HepG2 (cell line): ENCODE results near the gene SERINC4. TPM values are rescaled to one million over a fixed set of nuclear protein-coding genes. Genes with fewer than 3 reads are reported as not detected.

Source experiments
- AHR ChIP-seq: IDR thresholded peaks from 2 replicates; pipeline ENCODE4 v1.6.1; 2018; ENCODE audit warnings: missing genetic modification reagents, missing compliant biosample characterization
- DMAP1 ChIP-seq: IDR thresholded peaks from 2 replicates; pipeline ENCODE4 v1.6.1; 2016
- FOXA1 ChIP-seq, 2 experiments: fragments of 450-650 bp in 1 of 2; sonication (generic) in 1 of 2; formaldehyde crosslinking in 1 of 2; IDR thresholded peaks; 2 replicates each; pipeline versions ENCODE4 v1.4.0 to v1.6.1; 2016 to 2020; ENCODE audit warnings: missing genetic modification reagents in 1 of 2
- HNRNPH1 ChIP-seq: fragments of 200-400 bp; formaldehyde crosslinking; optimal IDR thresholded peaks from 2 replicates; pipeline ENCODE3; 2017; ENCODE audit warnings: mild to moderate bottlenecking, low read depth, low read length
- JARID2 ChIP-seq: sonication (generic); formaldehyde crosslinking; IDR thresholded peaks from 2 replicates; pipeline ENCODE4 v1.8.1; 2023; ENCODE audit warnings: missing genetic modification reagents, inconsistent platforms; ENCODE audit not compliant: insufficient replicate concordance
- MTA1 ChIP-seq: sonication (generic); formaldehyde crosslinking; IDR thresholded peaks from 2 replicates; pipeline ENCODE4 v1.4.0; 2020; ENCODE audit warnings: missing genetic modification reagents, mild to moderate bottlenecking, borderline replicate concordance
- MYPOP ChIP-seq: sonication (generic); formaldehyde crosslinking; IDR thresholded peaks from 2 replicates; pipeline ENCODE4 v1.8.1; 2023; ENCODE audit warnings: mild to moderate bottlenecking, moderate library complexity, missing genetic modification reagents
- TBL1XR1 ChIP-seq: fragments of 150-350 bp; IDR thresholded peaks from 2 replicates; pipeline ENCODE4 v1.6.1; 2014; ENCODE audit warnings: borderline replicate concordance, low read length; ENCODE audit not compliant: partially characterized antibody
- ZBED4 ChIP-seq: sonication (generic); formaldehyde crosslinking; IDR thresholded peaks from 2 replicates; pipeline ENCODE4 v1.4.0; 2020; ENCODE audit warnings: missing genetic modification reagents, borderline replicate concordance
- ZNF530 ChIP-seq: sonication (generic); formaldehyde crosslinking; IDR thresholded peaks from 2 replicates; pipeline ENCODE4 v1.5.0; 2020; ENCODE audit warnings: low read depth, mild to moderate bottlenecking, missing genetic modification reagents
- ZNF550 ChIP-seq: sonication (generic); formaldehyde crosslinking; IDR thresholded peaks from 2 replicates; pipeline ENCODE4 v1.4.0; 2020; ENCODE audit warnings: mild to moderate bottlenecking, missing genetic modification reagents, borderline replicate concordance
- polyA plus RNA-seq, 8 experiments: library from polyadenylated mRNA; depleted of rRNA in 3 of 8; stranded (reverse) in 7 of 8; unstranded in 1 of 8; fragments of >200 nt; fragmentation: Illumina TruSeq in 4 of 8; extraction: Trizol in 4 of 8; gene quantifications; 2 replicates each; pipeline versions ENCODE4 v1.2.1 to v1.2.3, GENCODE V29; 2011 to 2016; ENCODE audit warnings: low read depth in 4 of 8, missing spikeins in 1 of 8, mixed read lengths in 1 of 8; ENCODE audit not compliant: insufficient read depth in 1 of 8
- total RNA-seq, 5 experiments: library from RNA; depleted of rRNA; stranded (reverse); fragments of >200 nt; fragmentation: Illumina TruSeq; extraction: Trizol; gene quantifications; 2 replicates each; pipeline ENCODE4 v1.2.3, GENCODE V29; 2016; ENCODE audit warnings: low read depth in 1 of 5
- TF ChIP-seq, protein P1 (sequence below): sonication (generic); formaldehyde crosslinking; IDR thresholded peaks from 2 replicates; pipeline ENCODE4 v1.8.1; 2023; ENCODE audit warnings: mild to moderate bottlenecking, inconsistent platforms, moderate library complexity, missing genetic modification reagents, borderline replicate concordance
- TF ChIP-seq, protein P2 (sequence below): IDR thresholded peaks from 2 replicates; pipeline ENCODE4 v1.6.1; 2012; ENCODE audit warnings: low read depth, low read length, improper control_type of control experiment
- TF ChIP-seq, protein P3 (sequence below): sonication (generic); formaldehyde crosslinking; IDR thresholded peaks from 2 replicates; pipeline ENCODE4 v1.4.0; 2020; ENCODE audit warnings: low read depth, missing genetic modification reagents

SERINC4 gene
- total and polyA plus RNA-seq, 2 of the 13 experiments (the other 11 are each of a cell fraction or from before 2014, with no cell fraction given): not detected

DNA sequence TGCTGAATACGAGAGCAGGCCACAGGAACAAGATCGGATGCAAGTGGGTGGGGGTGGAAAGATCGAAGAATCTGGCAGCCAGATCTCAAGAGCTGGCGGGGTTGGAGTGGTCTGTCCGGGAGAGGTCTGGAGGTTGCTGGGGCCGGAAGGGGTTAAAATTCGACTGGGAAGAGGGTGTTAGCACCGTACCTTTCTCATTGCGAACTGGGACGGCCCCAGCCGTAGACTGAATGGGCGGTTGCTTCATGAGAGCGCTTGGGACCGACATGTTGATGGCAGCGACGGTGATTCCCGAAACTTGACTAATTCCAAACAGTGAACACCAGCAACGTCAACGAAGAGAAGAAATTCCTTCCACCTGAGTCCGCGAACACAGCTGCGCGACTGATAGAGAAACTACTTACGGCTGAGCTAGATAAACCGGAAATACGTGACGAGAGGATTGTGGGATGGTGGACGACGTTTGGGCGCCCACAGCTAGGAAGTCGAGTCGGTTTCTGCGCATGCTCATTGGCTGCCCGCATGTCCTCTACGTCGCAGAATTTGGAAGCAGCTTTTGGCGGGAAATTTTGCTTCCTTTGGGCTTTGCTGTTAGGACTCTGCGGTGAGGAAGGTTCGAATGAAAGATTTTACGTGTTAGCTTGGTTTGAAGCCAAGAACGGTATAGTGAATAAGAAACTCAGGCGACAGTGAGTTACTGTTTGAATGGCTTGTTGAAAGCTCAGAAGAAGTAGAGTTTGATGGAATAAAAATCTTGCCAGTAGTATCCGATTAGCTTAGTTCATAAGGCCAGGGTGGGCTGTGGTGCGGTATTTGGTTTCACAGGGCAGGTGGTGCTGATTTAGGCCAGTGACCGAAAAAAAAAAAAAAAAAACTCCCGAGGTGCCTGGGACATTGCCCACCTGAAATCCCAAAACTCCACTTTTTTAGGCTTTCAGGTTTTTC, 24.6 kb upstream of the SERINC4 start, which contains the start of gene MFAP1 (continued):
- TF ChIP-seq, protein P1, sequence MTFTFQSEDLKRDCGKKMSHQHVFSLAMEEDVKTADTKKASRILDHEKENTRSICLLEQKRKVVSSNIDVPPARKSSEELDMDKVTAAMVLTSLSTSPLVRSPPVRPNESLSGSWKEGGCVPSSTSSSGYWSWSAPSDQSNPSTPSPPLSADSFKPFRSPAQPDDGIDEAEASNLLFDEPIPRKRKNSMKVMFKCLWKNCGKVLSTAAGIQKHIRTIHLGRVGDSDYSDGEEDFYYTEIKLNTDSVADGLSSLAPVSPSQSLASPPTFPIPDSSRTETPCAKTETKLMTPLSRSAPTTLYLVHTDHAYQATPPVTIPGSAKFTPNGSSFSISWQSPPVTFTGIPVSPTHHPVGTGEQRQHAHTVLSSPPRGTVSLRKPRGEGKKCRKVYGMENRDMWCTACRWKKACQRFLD (CRISPR knock-in tag): no peak
- TF ChIP-seq JARID2 (CRISPR knock-in tag) (no peak), ZNF530 (CRISPR knock-in tag) (no peak), MTA1 (CRISPR knock-in tag) (no peak; the same call in 1 of the 2 replicates), MYPOP (CRISPR knock-in tag) (0 out of 2 replicates have a peak, but pooled peaks have one; percentile 50), ZNF550 (CRISPR knock-in tag) (no peak), DMAP1 (CRISPR knock-in tag) (peak; percentile 80), ZBED4 (CRISPR knock-in tag) (peak; percentile 20; the same call in 1 of the 2 replicates), FOXA1 (IDR thresholded peaks at IDR 0.05) (no peak), FOXA1 (CRISPR knock-in tag; IDR thresholded peaks at IDR 0.05) (no peak), AHR (CRISPR knock-in tag) (no peak), TBL1XR1 (no peak), HNRNPH1 (no peak)
- TF ChIP-seq, protein P2, sequence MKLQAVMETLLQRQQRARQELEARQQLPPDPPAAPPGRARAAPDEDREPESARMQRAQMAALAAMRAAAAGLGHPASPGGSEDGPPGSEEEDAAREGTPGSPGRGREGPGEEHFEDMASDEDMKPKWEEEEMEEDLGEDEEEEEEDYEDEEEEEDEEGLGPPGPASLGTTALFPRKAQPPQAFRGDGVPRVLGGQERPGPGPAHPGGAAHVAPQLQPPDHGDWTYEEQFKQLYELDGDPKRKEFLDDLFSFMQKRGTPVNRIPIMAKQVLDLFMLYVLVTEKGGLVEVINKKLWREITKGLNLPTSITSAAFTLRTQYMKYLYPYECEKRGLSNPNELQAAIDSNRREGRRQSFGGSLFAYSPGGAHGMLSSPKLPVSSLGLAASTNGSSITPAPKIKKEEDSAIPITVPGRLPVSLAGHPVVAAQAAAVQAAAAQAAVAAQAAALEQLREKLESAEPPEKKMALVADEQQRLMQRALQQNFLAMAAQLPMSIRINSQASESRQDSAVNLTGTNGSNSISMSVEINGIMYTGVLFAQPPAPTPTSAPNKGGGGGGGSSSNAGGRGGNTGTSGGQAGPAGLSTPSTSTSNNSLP: no peak
- TF ChIP-seq, protein P3, sequence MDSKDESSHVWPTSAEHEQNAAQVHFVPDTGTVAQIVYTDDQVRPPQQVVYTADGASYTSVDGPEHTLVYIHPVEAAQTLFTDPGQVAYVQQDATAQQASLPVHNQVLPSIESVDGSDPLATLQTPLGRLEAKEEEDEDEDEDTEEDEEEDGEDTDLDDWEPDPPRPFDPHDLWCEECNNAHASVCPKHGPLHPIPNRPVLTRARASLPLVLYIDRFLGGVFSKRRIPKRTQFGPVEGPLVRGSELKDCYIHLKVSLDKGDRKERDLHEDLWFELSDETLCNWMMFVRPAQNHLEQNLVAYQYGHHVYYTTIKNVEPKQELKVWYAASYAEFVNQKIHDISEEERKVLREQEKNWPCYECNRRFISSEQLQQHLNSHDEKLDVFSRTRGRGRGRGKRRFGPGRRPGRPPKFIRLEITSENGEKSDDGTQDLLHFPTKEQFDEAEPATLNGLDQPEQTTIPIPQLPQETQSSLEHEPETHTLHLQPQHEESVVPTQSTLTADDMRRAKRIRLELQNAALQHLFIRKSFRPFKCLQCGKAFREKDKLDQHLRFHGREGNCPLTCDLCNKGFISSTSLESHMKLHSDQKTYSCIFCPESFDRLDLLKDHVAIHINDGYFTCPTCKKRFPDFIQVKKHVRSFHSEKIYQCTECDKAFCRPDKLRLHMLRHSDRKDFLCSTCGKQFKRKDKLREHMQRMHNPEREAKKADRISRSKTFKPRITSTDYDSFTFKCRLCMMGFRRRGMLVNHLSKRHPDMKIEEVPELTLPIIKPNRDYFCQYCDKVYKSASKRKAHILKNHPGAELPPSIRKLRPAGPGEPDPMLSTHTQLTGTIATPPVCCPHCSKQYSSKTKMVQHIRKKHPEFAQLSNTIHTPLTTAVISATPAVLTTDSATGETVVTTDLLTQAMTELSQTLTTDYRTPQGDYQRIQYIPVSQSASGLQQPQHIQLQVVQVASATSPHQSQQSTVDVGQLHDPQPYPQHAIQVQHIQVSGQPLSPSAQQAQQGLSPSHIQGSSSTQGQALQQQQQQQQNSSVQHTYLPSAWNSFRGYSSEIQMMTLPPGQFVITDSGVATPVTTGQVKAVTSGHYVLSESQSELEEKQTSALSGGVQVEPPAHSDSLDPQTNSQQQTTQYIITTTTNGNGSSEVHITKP (CRISPR knock-in tag): 0 out of 2 replicates have a peak, but pooled peaks have one; percentile 20
